Measurements from ENCODE around the gene RBM25.
A peak's percentile ranks its signal among the peaks of the same experiment; 100 is the strongest.

The RBM25 gene

GRCh38 chr14:73142216-73142615 is 83.9 kb downstream of the RBM25 start:
- H3K27me3 ChIP-seq (ENCODE audit: control insufficient read depth, insufficient read depth, low read length) = no peaks in the 10 kb centered on the region
- H3K4me1 ChIP-seq (ENCODE audit: control insufficient read depth, insufficient read depth, low read length) = peaks cover 16% of the 10 kb centered on the region
- no peaks in the 10 kb centered on the region for H3K36me3 ChIP-seq (ENCODE audit: control insufficient read depth, insufficient read depth, low read length)
- H3K4me3 ChIP-seq (ENCODE audit: low read depth, low read length) = no peak overlapping the region
- H3K9me3 ChIP-seq (ENCODE audit: control insufficient read depth, insufficient read depth, low read length) = no peaks in the 10 kb centered on the region
- H3K27ac ChIP-seq (ENCODE audit: low read depth, low read length) = no peak overlapping the region
- no peak overlapping the region for H3K9ac ChIP-seq (ENCODE audit: low read depth, low read length)

- peaks cover 7% of the 10 kb centered on the region for H3K36me3 ChIP-seq (ENCODE audit: control insufficient read depth, insufficient read depth, low read length)
- no peak overlapping the region for H3K4me3 ChIP-seq (ENCODE audit: low read depth, low read length)
- peak overlapping the region; percentile 37 for H3K27ac ChIP-seq (ENCODE audit: low read depth, low read length)
- no peaks in the 10 kb centered on the region for H3K9me3 ChIP-seq (ENCODE audit: control insufficient read depth, insufficient read depth, low read length)
- peaks cover 12% of the 10 kb centered on the region; the same call in 1 of the 2 replicates for H3K4me1 ChIP-seq (ENCODE audit: control insufficient read depth, insufficient read depth, low read length)
- H3K9ac ChIP-seq (ENCODE audit: low read depth, low read length) = no peak overlapping the region
- no peaks in the 10 kb centered on the region for H3K27me3 ChIP-seq (ENCODE audit: control insufficient read depth, insufficient read depth, low read length)
Observed at GRCh38 chr14:73143003-73143402, 84.7 kb downstream of the RBM25 start.

DNA sequence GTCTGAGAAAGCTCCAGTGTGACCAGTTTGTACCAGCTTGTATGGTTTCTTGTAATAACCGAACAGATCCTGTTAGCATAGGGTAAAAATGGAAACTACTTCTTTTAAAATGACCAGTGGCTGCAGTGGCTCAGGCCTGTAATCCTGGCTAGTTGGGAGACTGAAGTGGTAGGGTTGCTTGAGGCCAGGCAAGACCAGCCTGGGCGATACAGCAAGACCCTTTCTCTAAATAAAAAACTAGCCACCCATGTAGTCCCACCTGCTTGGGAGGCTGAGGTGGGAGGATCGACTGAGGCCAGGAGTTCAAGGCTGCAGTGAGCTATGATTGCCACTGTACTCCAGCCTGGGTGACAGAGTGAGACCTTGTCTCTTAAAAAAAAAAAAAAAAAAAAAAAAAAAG is 85.3 kb downstream of the RBM25 start:
- Histone ChIP-seq H3K9me3 (ENCODE audit: control insufficient read depth, insufficient read depth, low read length) (no peaks in the 10 kb centered on the region), H3K4me3 (ENCODE audit: low read depth, low read length) (no peak overlapping the region), H3K4me1 (ENCODE audit: control insufficient read depth, insufficient read depth, low read length) (peaks cover 12% of the 10 kb centered on the region; the same call in 1 of the 2 replicates), H3K9ac (ENCODE audit: low read depth, low read length) (no peak overlapping the region), H3K36me3 (ENCODE audit: control insufficient read depth, insufficient read depth, low read length) (peaks cover 12% of the 10 kb centered on the region), H3K27ac (ENCODE audit: low read depth, low read length) (no peak overlapping the region), H3K27me3 (ENCODE audit: control insufficient read depth, insufficient read depth, low read length) (no peaks in the 10 kb centered on the region)

DNA sequence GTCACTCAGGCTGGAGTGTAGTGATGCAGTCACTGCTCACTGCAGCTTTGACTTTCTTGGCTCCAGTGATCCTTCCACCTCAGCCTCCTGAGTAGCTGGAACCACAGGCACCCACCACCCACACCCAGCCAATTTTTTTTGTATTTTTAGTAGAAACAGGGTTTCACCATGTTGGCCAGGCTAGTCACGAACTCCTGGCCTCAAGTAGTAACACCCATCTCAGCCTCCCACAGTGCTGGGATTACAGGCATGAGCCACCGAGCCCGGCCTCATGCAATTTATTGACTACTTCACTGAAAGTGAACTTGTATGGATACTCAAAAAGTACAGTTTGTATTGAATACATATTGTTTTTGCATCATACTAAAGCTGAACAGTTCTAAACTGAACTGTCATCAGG is 87.0 kb downstream of the RBM25 start:
- Histone ChIP-seq H3K4me3 (ENCODE audit: low read depth, low read length) (no peak overlapping the region), H3K4me1 (ENCODE audit: control insufficient read depth, insufficient read depth, low read length) (peaks cover 12% of the 10 kb centered on the region; the same call in 1 of the 2 replicates), H3K9ac (ENCODE audit: low read depth, low read length) (no peak overlapping the region), H3K9me3 (ENCODE audit: control insufficient read depth, insufficient read depth, low read length) (no peaks in the 10 kb centered on the region), H3K27ac (ENCODE audit: low read depth, low read length) (no peak overlapping the region), H3K27me3 (ENCODE audit: control insufficient read depth, insufficient read depth, low read length) (no peaks in the 10 kb centered on the region), H3K36me3 (ENCODE audit: control insufficient read depth, insufficient read depth, low read length) (peaks cover 28% of the 10 kb centered on the region)

- Histone ChIP-seq H3K4me3 (ENCODE audit: low read depth, low read length) (no peak overlapping the region), H3K36me3 (ENCODE audit: control insufficient read depth, insufficient read depth, low read length) (peaks cover 30% of the 10 kb centered on the region), H3K4me1 (ENCODE audit: control insufficient read depth, insufficient read depth, low read length) (peaks cover 12% of the 10 kb centered on the region; the same call in 1 of the 2 replicates), H3K27me3 (ENCODE audit: control insufficient read depth, insufficient read depth, low read length) (no peaks in the 10 kb centered on the region), H3K9me3 (ENCODE audit: control insufficient read depth, insufficient read depth, low read length) (no peaks in the 10 kb centered on the region), H3K27ac (ENCODE audit: low read depth, low read length) (no peak overlapping the region), H3K9ac (ENCODE audit: low read depth, low read length) (no peak overlapping the region)
Observed at GRCh38 chr14:73146111-73146510, 87.8 kb downstream of the RBM25 start.

DNA sequence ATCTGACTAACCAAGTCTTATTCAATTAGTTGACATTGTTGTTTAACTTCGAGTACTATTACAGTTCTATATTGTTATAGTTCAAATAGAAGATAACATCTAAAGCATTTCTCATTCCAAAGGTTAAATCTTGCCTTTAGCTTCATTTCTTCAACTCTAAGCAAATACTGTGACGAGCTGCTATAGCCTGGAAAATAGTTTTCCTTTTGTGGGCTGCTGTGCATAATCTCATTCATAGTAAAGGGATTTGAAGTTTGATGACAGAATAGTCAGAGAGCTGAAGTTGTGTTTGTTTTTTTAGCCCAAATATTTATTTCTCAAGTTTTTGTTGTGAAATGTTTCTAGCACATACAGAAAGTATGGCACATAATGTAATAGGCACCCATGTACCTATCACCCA is 91.4 kb downstream of the RBM25 start:
- Histone ChIP-seq H3K27ac (ENCODE audit: low read depth, low read length) (no peak overlapping the region), H3K4me1 (ENCODE audit: control insufficient read depth, insufficient read depth, low read length) (no peaks in the 10 kb centered on the region), H3K27me3 (ENCODE audit: control insufficient read depth, insufficient read depth, low read length) (no peaks in the 10 kb centered on the region), H3K36me3 (ENCODE audit: control insufficient read depth, insufficient read depth, low read length) (peaks cover 45% of the 10 kb centered on the region), H3K4me3 (ENCODE audit: low read depth, low read length) (no peak overlapping the region), H3K9ac (ENCODE audit: low read depth, low read length) (no peak overlapping the region), H3K9me3 (ENCODE audit: control insufficient read depth, insufficient read depth, low read length) (no peaks in the 10 kb centered on the region)

DNA sequence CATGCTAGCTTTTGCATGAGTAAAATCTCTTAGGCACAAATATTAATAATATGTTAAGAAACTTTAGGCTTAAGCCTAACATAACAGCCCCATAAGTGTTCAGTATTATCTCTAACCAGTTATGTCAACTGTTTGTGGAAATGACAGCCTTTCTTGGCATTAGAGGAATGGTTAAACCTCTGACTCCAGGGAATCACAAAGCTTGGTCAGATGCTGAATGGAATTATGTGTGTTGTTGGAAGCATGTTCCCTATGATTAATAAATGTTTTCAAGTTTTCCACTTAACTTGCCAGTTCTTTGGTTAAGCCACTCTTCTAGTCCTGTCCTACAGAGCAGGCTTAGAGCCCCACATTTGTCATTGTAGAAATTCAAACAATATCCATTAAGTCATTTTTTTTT is 94.9 kb downstream of the RBM25 start:
- H3K4me1 ChIP-seq (ENCODE audit: control insufficient read depth, insufficient read depth, low read length) = no peaks in the 10 kb centered on the region
- no peak overlapping the region for H3K9ac ChIP-seq (ENCODE audit: low read depth, low read length)
- no peaks in the 10 kb centered on the region for H3K27me3 ChIP-seq (ENCODE audit: control insufficient read depth, insufficient read depth, low read length)
- H3K27ac ChIP-seq (ENCODE audit: low read depth, low read length) = no peak overlapping the region
- H3K4me3 ChIP-seq (ENCODE audit: low read depth, low read length) = no peak overlapping the region
- no peaks in the 10 kb centered on the region for H3K9me3 ChIP-seq (ENCODE audit: control insufficient read depth, insufficient read depth, low read length)
- peaks cover 51% of the 10 kb centered on the region for H3K36me3 ChIP-seq (ENCODE audit: control insufficient read depth, insufficient read depth, low read length)

- no peak overlapping the region for H3K27ac ChIP-seq (ENCODE audit: low read depth, low read length)
- peaks cover 35% of the 10 kb centered on the region for H3K36me3 ChIP-seq (ENCODE audit: control insufficient read depth, insufficient read depth, low read length)
- no peaks in the 10 kb centered on the region for H3K4me1 ChIP-seq (ENCODE audit: control insufficient read depth, insufficient read depth, low read length)
- no peaks in the 10 kb centered on the region for H3K9me3 ChIP-seq (ENCODE audit: control insufficient read depth, insufficient read depth, low read length)
- no peak overlapping the region for H3K4me3 ChIP-seq (ENCODE audit: low read depth, low read length)
- H3K9ac ChIP-seq (ENCODE audit: low read depth, low read length) = no peak overlapping the region
- no peaks in the 10 kb centered on the region for H3K27me3 ChIP-seq (ENCODE audit: control insufficient read depth, insufficient read depth, low read length)
Observed at GRCh38 chr14:73162251-73162650, 103.9 kb downstream of the RBM25 start.

DNA sequence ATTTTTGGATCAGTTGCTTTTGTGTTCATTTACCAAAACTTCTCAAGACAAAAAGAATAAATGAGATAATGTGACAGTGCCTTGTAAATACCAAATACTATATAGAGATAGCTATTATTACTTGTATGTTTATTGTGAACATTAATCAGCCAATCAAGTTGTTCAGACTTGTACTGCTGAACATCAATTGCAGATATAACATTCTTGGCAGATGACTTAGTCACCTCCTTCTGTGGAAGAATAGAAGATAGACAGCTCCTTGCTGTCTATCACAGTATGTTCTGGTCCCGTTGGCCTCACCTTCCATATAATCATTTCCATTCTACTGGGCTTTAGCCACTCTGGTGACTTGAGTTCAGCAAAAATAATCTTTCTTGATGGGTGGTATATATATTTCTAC is 108.1 kb downstream of the RBM25 start:
- H3K36me3 ChIP-seq (ENCODE audit: control insufficient read depth, insufficient read depth, low read length) = peaks cover 42% of the 10 kb centered on the region
- H3K9me3 ChIP-seq (ENCODE audit: control insufficient read depth, insufficient read depth, low read length) = no peaks in the 10 kb centered on the region
- H3K4me3 ChIP-seq (ENCODE audit: low read depth, low read length) = no peak overlapping the region
- no peaks in the 10 kb centered on the region for H3K27me3 ChIP-seq (ENCODE audit: control insufficient read depth, insufficient read depth, low read length)
- no peak overlapping the region for H3K9ac ChIP-seq (ENCODE audit: low read depth, low read length)
- H3K27ac ChIP-seq (ENCODE audit: low read depth, low read length) = no peak overlapping the region
- H3K4me1 ChIP-seq (ENCODE audit: control insufficient read depth, insufficient read depth, low read length) = peaks cover 16% of the 10 kb centered on the region

- Histone ChIP-seq H3K27ac (ENCODE audit: low read depth, low read length) (no peak overlapping the region), H3K9me3 (ENCODE audit: control insufficient read depth, insufficient read depth, low read length) (no peaks in the 10 kb centered on the region), H3K27me3 (ENCODE audit: control insufficient read depth, insufficient read depth, low read length) (no peaks in the 10 kb centered on the region), H3K4me1 (ENCODE audit: control insufficient read depth, insufficient read depth, low read length) (peaks cover 16% of the 10 kb centered on the region), H3K9ac (ENCODE audit: low read depth, low read length) (no peak overlapping the region), H3K4me3 (ENCODE audit: low read depth, low read length) (no peak overlapping the region), H3K36me3 (ENCODE audit: control insufficient read depth, insufficient read depth, low read length) (peaks cover 52% of the 10 kb centered on the region)
Observed at GRCh38 chr14:73167727-73168126, 109.4 kb downstream of the RBM25 start.

GRCh38 chr14:73168274-73168673 is 109.9 kb downstream of the RBM25 start:
- no peaks in the 10 kb centered on the region for H3K27me3 ChIP-seq (ENCODE audit: control insufficient read depth, insufficient read depth, low read length)
- H3K9ac ChIP-seq (ENCODE audit: low read depth, low read length) = no peak overlapping the region
- H3K36me3 ChIP-seq (ENCODE audit: control insufficient read depth, insufficient read depth, low read length) = peaks cover 54% of the 10 kb centered on the region
- H3K4me3 ChIP-seq (ENCODE audit: low read depth, low read length) = no peak overlapping the region
- no peak overlapping the region for H3K27ac ChIP-seq (ENCODE audit: low read depth, low read length)
- H3K9me3 ChIP-seq (ENCODE audit: control insufficient read depth, insufficient read depth, low read length) = no peaks in the 10 kb centered on the region
- peaks cover 16% of the 10 kb centered on the region for H3K4me1 ChIP-seq (ENCODE audit: control insufficient read depth, insufficient read depth, low read length)

- Histone ChIP-seq H3K27me3 (ENCODE audit: control insufficient read depth, insufficient read depth, low read length) (no peaks in the 10 kb centered on the region), H3K36me3 (ENCODE audit: control insufficient read depth, insufficient read depth, low read length) (peaks cover 54% of the 10 kb centered on the region), H3K9me3 (ENCODE audit: control insufficient read depth, insufficient read depth, low read length) (no peaks in the 10 kb centered on the region), H3K9ac (ENCODE audit: low read depth, low read length) (no peak overlapping the region), H3K27ac (ENCODE audit: low read depth, low read length) (no peak overlapping the region), H3K4me3 (ENCODE audit: low read depth, low read length) (no peak overlapping the region), H3K4me1 (ENCODE audit: control insufficient read depth, insufficient read depth, low read length) (peaks cover 16% of the 10 kb centered on the region)
Observed at GRCh38 chr14:73168691-73169090, 110.4 kb downstream of the RBM25 start.

Measured in HUES48 (cell line).